Uterus (tissue), 2 donors: ENCODE measurements around the gene ARID5B.

ENCODE experiments used
- CTCF ChIP-seq, 4 experiments: fragments of 200-600 bp in 2 of 4; fragments of 450-650 bp in 2 of 4; sonication (generic) in 2 of 4; IDR thresholded peaks; one replicate each; pipeline ENCODE4 v1.5.1; 2016 to 2019; ENCODE audit warnings: antibody characterized with exemption in 4 of 4, mild to moderate bottlenecking in 2 of 4, moderate library complexity in 1 of 4
- POLR2A ChIP-seq, 2 donors: fragments of 450-650 bp; IDR thresholded peaks; one replicate each; pipeline ENCODE4 v1.6.1; 2016; ENCODE audit warnings: antibody characterized with exemption in 2 of 2, mild to moderate bottlenecking in 1 of 2, moderate library complexity in 1 of 2

DNA sequence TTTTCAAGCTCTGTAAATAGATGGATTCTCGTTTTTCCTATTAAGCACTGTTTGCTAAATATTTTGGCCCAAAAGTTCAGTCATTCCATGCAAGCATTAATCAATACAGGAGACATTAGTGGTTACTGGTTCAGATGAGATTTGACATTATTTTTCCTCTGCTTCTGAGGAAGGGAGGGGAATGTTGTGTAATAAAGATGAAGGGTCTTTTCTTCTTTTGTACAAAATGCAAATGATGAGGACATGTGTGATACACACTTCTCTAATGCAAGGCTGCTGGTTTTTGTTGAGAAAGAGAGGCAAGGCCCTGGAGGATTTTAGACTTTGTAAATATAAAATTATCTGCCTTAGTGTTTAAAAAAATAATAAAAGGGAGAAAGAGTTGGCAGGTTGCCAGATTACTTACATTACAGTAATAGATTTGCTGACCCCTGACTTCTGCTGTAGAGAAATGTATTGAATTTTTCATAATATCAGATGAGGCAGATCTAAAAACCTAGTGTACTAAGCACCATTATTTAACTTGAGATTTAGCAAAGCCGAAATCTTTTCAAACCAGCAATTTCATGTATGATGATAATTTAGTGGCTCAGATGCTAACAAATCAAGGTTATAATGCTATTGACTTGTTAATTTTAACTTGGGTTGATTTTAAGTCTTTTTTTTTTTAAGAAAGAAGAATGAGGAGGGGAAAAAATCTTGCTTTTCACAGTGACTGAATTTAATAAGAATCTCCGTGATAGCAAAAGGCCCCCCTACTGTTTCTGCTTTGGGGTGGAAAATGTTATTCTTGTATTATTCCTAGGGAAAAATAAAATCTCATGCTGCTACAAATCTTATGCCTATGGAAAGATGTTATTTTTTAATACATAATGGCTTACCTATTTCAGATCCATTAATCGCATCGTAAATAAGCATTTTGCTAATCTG is 180.1 kb downstream of the ARID5B start:
- TF ChIP-seq CTCF (IDR thresholded peaks at IDR 0.05) (no peak), POLR2A (IDR thresholded peaks at IDR 0.05) (no peak)
